Adipose tissue (tissue), 3 donors: Measurements from ENCODE around the gene ANLN. TPM values are rescaled to one million over a fixed set of nuclear protein-coding genes. Genes with fewer than 3 reads are reported as not detected.
"Not testable (repeated sequence)": the region's sequence is repeated elsewhere in the genome, so short reads cannot be mapped to it uniquely, and the experiment has no call there.

Source experiments
- H3K27ac ChIP-seq: one replicate; pipeline ENCODE4 v1.5.1; 2013; ENCODE audit warnings: low read depth, low read length
- WGBS, 3 donors: extraction: QIAGEN DNeasy Blood & Tissue Kit; methylation state at CpG; one replicate each; pipeline ENCODE4 v1.1.7; 2013; 5-methylcytosine and 5-hydroxymethylcytosine counted together
- polyA plus RNA-seq, 3 donors: library from polyadenylated mRNA; stranded (reverse); fragments of 200-250 nt; gene quantifications; one replicate each; pipeline ENCODE4 v1.2.3, GENCODE V29; 2013
- donor health status: healthy with polysubstance abuse.
- donor health status: Bipolar disorder and iron deficiency.
- donor health status: healthy.

ANLN gene
- polyA plus RNA-seq, 3 donors: 0.10 to 1.2 (median 0.37) TPM

- no peak overlapping the region for H3K27ac ChIP-seq
Observed at GRCh38 chr7:36453769-36454168, 64.1 kb downstream of the ANLN start.

DNA sequence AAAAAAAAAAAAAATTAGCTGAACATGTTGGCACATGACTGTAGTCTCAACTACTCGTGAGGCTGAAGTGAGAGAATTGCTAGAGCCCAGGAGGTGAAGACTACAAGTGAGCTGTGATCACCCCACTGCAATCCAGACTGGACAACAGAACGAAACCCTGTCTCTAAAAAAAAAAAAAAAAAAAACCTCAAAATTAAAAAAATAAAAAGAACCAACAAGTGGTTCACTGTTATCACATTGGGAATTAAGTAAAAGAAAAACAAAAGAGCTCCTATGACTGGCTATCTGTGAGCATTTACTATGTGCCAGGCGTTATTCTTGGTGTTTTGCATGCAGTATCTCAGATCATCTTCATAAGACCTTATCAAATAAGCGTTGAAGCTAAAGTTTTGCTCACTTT, 66.0 kb downstream of the ANLN start:
- 93 to 96% (median 95%) methylated on average over 4 of the region's 4 CpGs for WGBS, 3 donors

DNA sequence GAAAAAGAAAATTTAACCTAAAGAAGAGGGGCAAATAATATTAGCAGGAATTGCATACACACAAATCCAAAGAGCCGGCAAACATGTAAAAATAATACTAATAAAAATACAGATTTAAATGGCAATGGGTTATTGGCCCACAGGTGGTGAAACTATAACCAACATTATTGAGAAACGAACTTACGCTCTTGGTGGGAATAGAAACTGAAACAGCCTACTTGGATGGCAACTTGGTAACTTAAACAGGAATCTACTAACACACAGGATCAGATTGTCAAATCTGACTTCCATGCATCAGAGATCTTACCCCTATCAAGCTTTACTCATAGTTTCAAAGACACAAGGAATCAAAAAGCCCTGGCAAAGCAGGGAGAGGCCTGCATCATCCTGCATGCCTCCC, 66.5 kb downstream of the ANLN start:
- H3K27ac ChIP-seq: no peak overlapping the region
- WGBS, 3 donors: 80 to 99% (median 92%) methylated on average over 3 of the region's 3 CpGs

More for the DNA sequence above, 66.0 kb downstream of the ANLN start:
- no peak overlapping the region for H3K27ac ChIP-seq

GRCh38 chr7:36456548-36456947, 66.9 kb downstream of the ANLN start:
- 93 to 96% (median 95%) methylated on average over 2 of the region's 2 CpGs for WGBS, 3 donors
- H3K27ac ChIP-seq: no peak overlapping the region

DNA sequence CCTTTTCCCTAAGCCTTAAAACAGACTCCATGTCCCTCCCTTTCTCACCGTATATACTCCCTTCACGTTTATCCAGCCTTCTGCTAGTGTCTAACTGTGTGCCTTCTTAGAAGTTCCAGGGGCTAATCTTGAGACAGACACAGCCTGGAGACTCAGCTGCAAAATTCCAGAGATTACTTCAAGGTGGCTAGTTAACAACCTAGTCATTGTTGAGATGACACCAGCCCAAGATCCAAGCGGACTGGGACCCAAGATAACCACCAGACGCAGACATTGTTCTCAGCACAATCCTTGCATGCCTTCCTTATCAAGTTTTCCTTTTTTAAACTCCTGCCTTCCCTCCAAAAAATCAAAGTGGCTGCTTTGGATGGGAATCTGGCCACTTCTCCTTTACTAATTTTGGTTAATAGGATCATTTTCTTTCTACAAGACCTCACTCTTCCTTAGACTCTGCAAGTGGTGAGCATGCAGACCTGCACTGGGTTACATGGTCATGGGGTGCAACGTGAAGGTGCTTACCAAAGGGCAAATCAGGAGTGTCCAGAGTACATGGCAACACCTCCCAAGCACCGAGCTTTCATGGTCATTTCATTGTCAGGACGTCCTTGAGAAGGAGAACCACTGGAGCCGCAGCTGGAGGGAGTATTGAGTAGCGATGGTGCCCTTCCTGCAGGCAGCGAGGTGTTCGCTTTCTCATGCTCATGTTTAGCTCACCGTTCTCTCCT, 69.7 kb downstream of the ANLN start:
- H3K27ac ChIP-seq: no peak overlapping the region
- 81 to 88% (median 86%) methylated on average over 12 of the region's 12 CpGs for WGBS, 3 donors

GRCh38 chr7:36460811-36461429, 71.3 kb downstream of the ANLN start:
- no peak overlapping the region for H3K27ac ChIP-seq
- 85 to 92% (median 90%) methylated on average over 8 of the region's 8 CpGs for whole genome bisulfite sequencing, 3 donors

DNA sequence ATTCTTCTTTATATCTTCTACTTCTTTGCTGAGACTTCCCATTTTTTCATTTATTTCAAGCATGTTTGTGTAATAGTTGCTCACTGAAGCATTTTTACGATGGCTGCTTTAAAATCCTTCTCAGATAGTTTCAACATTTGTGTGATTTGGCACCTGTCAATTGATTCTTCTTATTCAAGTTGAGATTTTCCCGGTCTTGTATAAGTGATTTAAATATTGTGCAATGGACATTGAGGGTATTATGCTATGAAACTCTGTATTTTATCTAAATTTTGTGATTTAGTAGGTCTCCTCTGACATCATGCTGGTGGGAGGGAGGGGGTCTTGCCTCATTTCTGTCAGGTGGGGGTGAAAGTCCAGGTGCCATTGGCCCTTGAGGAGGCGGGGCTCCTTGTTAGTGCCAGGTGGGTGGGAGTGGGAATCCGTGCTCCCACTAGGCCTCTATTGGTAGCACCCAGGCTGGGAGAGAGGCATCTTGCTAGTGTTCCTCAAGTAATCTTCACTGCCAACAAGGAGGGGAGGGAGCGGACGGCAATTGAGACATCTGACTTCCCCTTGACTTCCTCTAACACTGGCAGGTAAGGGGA, 73.0 kb downstream of the ANLN start:
- H3K27ac ChIP-seq: no peak overlapping the region
- 80 to 98% (median 83%) methylated on average over 6 of the region's 6 CpGs for WGBS, 3 donors

DNA sequence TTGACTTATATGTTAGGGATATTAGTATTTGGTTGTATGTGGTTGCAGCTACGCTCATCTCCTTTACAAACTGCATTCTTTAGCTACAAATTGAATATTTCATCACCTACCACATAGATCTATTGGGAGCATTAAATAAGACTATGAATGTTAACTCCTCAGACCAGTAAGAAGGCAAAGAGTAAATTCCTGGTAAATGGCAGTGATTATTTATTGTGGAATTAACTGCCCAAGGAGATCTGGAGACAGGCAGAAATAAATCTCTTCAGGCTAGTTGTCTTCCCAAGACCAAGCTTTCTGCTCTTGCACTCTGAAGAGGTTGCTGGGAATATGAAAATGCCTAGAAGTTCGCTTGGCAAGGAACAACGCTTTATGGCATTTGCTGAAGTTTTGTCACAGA, 74.6 kb downstream of the ANLN start:
- H3K27ac ChIP-seq: no peak overlapping the region
- WGBS, 3 donors: 72 to 81% (median 79%) methylated on average over 3 of the region's 3 CpGs

DNA sequence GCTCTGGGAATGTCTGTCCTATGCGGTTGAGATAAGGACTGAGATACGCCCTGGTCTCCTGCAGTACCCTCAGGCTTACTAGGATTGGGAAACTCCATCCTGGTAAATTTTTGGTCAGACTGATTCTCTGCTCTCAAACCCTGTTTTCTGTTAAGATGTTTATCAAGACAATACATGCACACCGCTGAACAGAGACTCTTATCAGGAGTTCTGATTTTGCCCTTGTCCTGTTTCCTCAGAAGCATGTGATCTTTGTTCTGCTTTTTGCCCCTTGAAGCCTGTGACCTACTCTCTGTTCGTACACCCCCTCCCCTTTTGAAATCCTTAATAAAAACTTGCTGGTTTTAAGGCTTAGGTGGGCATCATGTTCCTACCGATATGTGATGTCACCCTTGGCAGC, 76.3 kb downstream of the ANLN start:
- not testable (repeated sequence) for H3K27ac ChIP-seq
- WGBS, 3 donors: 72 to 87% (median 79%) methylated on average over 5 of the region's 5 CpGs

DNA sequence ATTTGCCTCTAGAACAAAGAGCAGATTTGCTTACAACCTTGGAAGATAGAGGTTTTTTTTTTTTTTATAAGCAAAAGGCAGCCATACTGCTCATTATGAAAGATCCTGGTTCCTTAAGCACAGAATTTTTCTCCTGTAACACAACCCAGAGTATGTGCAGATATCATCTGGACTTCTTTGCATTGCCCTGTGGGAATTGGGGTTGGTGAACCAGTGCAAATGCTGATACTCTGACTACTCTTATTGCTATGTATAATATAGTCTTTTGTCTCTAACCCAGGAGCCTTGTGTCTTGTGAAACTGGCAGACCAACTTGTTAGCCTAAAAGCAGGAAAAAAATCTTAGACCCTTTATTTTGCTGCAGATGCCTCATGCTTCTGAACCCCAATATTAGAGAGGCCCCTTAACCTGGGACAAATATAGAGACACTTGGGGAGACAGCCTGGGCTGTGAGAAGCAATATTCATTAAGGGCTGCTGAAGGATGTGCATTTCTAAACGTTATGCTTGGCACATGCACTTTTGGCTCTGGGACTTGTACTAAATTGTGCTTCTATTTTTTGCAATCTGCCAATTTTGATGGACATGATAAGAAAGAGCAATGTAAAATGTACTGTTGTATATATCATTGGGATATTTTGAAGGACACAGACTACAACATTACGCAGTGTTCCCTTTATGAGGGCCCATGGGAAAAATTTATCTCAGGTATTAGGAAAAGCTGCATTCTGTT, 78.9 kb downstream of the ANLN start:
- no peak overlapping the region for H3K27ac ChIP-seq
- 58 to 61% (median 59%) methylated on average over 2 of the region's 2 CpGs for WGBS, 3 donors

DNA sequence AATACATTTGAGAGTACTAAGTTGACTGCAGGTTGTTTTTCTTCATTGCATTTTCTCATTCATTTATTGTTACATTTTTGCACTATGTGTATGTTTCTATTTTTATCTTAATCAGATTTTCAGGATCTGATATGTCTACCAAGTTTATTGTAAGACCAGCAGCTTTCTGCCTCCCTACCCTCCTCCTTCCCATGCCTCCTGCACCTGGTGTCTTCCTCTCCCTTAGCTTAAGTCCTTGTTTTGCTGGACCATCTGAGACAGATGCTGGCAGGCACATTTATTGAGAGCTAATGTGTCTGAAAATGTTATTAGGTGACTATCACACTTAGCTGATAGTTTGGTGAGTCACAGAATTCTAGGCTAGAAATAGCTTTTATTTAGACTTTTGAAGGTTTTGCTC, 79.6 kb downstream of the ANLN start:
- H3K27ac ChIP-seq: no peak overlapping the region

GRCh38 chr7:36472141-36472729, 82.6 kb downstream of the ANLN start:
- 49 to 84% (median 81%) methylated on average over 3 of the region's 3 CpGs for WGBS, 3 donors
- no peak overlapping the region for H3K27ac ChIP-seq

GRCh38 chr7:36473454-36474282, 84.0 kb downstream of the ANLN start:
- WGBS, 3 donors: 61 to 77% (median 64%) methylated on average over 12 of the region's 12 CpGs
- H3K27ac ChIP-seq: no peak overlapping the region

GRCh38 chr7:36474283-36475010, 84.8 kb downstream of the ANLN start:
- 34 to 64% (median 38%) methylated on average over 6 of the region's 6 CpGs for WGBS, 3 donors
- no peak overlapping the region for H3K27ac ChIP-seq

- H3K27ac ChIP-seq: no peak overlapping the region
Observed at GRCh38 chr7:36475011-36475342, 85.3 kb downstream of the ANLN start.

GRCh38 chr7:36475381-36475780, 85.7 kb downstream of the ANLN start:
- no peak overlapping the region for H3K27ac ChIP-seq
- 84 to 89% (median 88%) methylated on average over 3 of the region's 3 CpGs for WGBS, 3 donors

DNA sequence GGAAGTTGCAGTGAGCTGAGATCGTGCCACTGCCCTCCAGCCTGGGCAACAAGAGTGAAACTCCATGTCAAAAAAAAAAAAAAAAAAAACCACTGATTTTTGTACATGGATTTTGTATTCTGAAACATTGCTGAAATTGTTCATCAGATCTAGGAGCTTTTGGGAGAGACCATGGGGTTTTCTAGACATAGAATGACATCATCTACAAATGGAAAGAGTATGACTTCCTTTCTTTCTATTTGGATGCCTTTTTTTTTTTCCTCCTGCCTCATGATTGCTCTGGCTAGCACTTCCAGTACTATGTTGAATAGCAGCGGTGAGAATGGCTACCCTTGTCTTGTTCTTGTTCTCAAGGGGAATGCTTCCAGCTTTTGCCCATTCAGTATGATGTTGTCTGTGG, 89.1 kb downstream of the ANLN start:
- 92 to 96% (median 94%) methylated on average over 2 of the region's 2 CpGs for WGBS, 3 donors
- H3K27ac ChIP-seq: no peak overlapping the region

DNA sequence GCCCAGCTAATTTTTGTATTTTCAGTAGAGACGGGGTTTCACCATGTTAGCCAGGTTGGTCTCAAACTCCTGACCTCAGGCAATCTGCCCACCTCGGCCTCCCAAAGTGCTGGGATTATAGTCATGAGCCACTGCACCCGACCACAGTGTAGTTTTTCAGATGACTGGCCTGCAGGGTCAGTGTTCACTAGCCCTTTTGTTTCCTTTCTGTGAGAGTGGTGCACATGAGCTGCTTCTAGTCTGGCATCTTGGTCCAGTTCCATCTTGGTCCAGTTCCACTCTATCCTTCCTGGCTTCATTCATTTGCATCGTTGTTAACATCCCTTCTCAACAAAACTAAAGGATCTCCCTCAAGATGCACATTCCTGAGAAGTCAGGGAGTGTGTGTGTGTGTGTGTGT, 94.2 kb downstream of the ANLN start:
- 72 to 80% (median 78%) methylated on average over 4 of the region's 4 CpGs for WGBS, 3 donors

More for the DNA sequence above, 94.2 kb downstream of the ANLN start:
- not testable (repeated sequence) for H3K27ac ChIP-seq
